ENCODE measurements around the gene CTBP1. TPM values are rescaled to one million over a fixed set of nuclear protein-coding genes. Genes with fewer than 3 reads are reported as not detected.

Gene CTBP1
- total RNA-seq, 1 donor from 2014 or later, result 171 TPM

DNA sequence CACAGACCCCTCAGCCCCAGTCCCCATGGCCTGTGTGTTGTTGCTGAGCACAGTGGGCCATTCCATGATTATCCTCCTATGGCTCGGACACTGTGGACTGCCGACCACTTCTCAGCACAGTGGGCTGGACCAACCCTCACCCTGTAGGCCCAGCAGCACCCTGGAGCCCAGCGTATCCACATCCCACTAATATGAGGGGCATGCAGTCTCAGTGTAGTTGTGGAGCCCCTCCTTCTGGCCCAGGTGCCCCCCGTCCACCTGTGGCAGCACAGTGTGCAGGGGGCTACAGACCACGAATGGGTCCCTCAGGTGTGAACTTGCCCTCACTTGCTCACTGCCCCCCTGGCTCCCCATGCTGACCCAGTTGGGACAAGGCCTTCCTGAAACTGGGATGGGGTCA is 84.5 kb downstream of the CTBP1 start:
- peaks cover 7% of the 10 kb centered on the region for H3K27me3 Mint-ChIP-seq (ENCODE audit: insufficient read depth, low read depth)
- TF ChIP-seq, protein P1, sequence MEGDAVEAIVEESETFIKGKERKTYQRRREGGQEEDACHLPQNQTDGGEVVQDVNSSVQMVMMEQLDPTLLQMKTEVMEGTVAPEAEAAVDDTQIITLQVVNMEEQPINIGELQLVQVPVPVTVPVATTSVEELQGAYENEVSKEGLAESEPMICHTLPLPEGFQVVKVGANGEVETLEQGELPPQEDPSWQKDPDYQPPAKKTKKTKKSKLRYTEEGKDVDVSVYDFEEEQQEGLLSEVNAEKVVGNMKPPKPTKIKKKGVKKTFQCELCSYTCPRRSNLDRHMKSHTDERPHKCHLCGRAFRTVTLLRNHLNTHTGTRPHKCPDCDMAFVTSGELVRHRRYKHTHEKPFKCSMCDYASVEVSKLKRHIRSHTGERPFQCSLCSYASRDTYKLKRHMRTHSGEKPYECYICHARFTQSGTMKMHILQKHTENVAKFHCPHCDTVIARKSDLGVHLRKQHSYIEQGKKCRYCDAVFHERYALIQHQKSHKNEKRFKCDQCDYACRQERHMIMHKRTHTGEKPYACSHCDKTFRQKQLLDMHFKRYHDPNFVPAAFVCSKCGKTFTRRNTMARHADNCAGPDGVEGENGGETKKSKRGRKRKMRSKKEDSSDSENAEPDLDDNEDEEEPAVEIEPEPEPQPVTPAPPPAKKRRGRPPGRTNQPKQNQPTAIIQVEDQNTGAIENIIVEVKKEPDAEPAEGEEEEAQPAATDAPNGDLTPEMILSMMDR (IDR thresholded peaks at IDR 0.05), result no peak
- TF ChIP-seq EZH2 (IDR thresholded peaks at IDR 0.05), result no peak
- no peak for TF ChIP-seq EZH2phosphoT487 (IDR thresholded peaks at IDR 0.05)

DNA sequence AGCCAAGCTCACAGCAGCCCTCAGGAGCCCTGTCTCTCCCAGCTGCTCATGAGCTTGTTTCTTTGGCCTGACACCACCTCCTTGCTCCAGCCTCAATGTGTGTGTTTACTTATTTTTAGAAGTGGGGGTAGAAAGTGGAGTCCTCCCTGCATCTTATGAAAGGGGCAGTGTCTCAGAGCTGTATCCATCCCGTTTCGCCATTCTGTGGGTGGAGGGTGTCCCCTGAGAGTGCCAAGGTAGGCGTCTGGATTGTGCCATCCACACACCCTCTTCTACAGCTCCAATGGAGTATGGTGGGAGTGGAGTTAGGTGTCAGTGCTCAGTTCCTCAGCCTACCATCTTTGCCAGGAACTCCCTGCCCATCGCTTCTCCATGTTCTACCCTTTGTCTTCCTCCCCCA is 84.9 kb downstream of the CTBP1 start:
- Histone ChIP-seq H2AFZ (replicated peaks) (no peak overlapping the region), H3K27me3 (peaks cover 77% of the 10 kb centered on the region), H3K9ac (no peak overlapping the region), H3K79me2 (ENCODE audit: low read depth) (no peaks in the 10 kb centered on the region), H3K4me3 (no peak overlapping the region), H3K9me3 (ENCODE audit: low read depth) (no peaks in the 10 kb centered on the region), H3K4me2 (no peak overlapping the region), H3K36me3 (no peaks in the 10 kb centered on the region), H3F3A (ENCODE audit: low read depth) (peaks cover 3% of the 10 kb centered on the region), H3K27ac (no peak overlapping the region), H3K4me1 (peaks cover 4% of the 10 kb centered on the region), H4K20me1 (ENCODE audit: low read depth) (peaks cover 3% of the 10 kb centered on the region)
- Mint-ChIP-seq H3K27me3 (ENCODE audit: insufficient read depth, low read depth) (peaks cover 4% of the 10 kb centered on the region), H3K9me3 (peaks cover 4% of the 10 kb centered on the region), H3K4me1 (peaks cover 9% of the 10 kb centered on the region), H3K27ac (no peak overlapping the region), H3K4me3 (no peak overlapping the region), H3K36me3 (no peaks in the 10 kb centered on the region)
- DNase-seq (ENCODE audit: low spot score), result no peak
- TF ChIP-seq EZH2phosphoT487 (IDR thresholded peaks at IDR 0.05) (no peak), EZH2 (IDR thresholded peaks at IDR 0.05) (no peak)
- TF ChIP-seq, protein P1 (IDR thresholded peaks at IDR 0.05), result no peak

More for the DNA sequence above, 84.5 kb downstream of the CTBP1 start:
- Histone ChIP-seq H3K79me2 (ENCODE audit: low read depth) (no peaks in the 10 kb centered on the region), H3K9ac (no peak overlapping the region), H2AFZ (replicated peaks) (no peak overlapping the region), H3K36me3 (no peaks in the 10 kb centered on the region), H3K9me3 (ENCODE audit: low read depth) (no peaks in the 10 kb centered on the region), H4K20me1 (ENCODE audit: low read depth) (peaks cover 3% of the 10 kb centered on the region), H3F3A (ENCODE audit: low read depth) (peaks cover 3% of the 10 kb centered on the region), H3K27ac (no peak overlapping the region), H3K4me3 (no peak overlapping the region), H3K4me2 (no peak overlapping the region), H3K4me1 (peaks cover 4% of the 10 kb centered on the region), H3K27me3 (peaks cover 78% of the 10 kb centered on the region)
- Mint-ChIP-seq H3K27ac (no peak overlapping the region), H3K9me3 (peaks cover 4% of the 10 kb centered on the region), H3K4me3 (no peak overlapping the region), H3K36me3 (no peaks in the 10 kb centered on the region), H3K4me1 (peaks cover 9% of the 10 kb centered on the region)
- no peak for DNase-seq (ENCODE audit: low spot score)

Other genes starting within 250 kb of the CTBP1 start
- gene FGFRL1, start 237.5 kb downstream of the CTBP1 start, total RNA-seq (ENCODE audit: low replicate concordance), result 9.6 and 27.4 TPM in 2 replicates
- gene RNF212, start 135.6 kb downstream of the CTBP1 start, total RNA-seq (ENCODE audit: low replicate concordance), result 3.4 and 3.7 TPM in 2 replicates
- gene SPON2, start 76.5 kb downstream of the CTBP1 start, total RNA-seq (ENCODE audit: low replicate concordance), result 2.1 and 9.0 TPM in 2 replicates
- 38.2 and 68.6 TPM in 2 replicates for gene MAEA, start 40.8 kb upstream of the CTBP1 start, total RNA-seq (ENCODE audit: low replicate concordance)
- gene UVSSA, start 98.1 kb upstream of the CTBP1 start, total RNA-seq (ENCODE audit: low replicate concordance), result 10.9 and 19.2 TPM in 2 replicates
- not detected in 2 replicates for gene NKX1-1, start 157.3 kb upstream of the CTBP1 start, total RNA-seq (ENCODE audit: low replicate concordance)